A549 (cell line): ENCODE results near the gene ACBD3. TPM values are rescaled to one million over a fixed set of nuclear protein-coding genes. Genes with fewer than 3 reads are reported as not detected.
"Not testable (repeated sequence)": the region's sequence is repeated elsewhere in the genome, so short reads cannot be mapped to it uniquely, and the experiment has no call there.

ENCODE experiments used
- ATAC-seq, 2 experiments: fragments of 200-7000 bp in 1 of 2; fragments of >200 bp in 1 of 2; cut with Nextera tagmentation in 1 of 2; cut with Tn5 transposase in 1 of 2; 3 replicates each; pipeline versions ENCODE4 v1.8.0 to v1.9.1; 2018 to 2020; ENCODE audit warnings: mild to moderate bottlenecking in 1 of 2, moderate library complexity in 1 of 2
- CTCF ChIA-PET: fragments of 300-600 bp; sonication (Branson Sonifier 250); formaldehyde crosslinking; extraction: SDS; loops from one replicate; lab custom pipeline; 2021; ENCODE audit warnings: antibody characterized with exemption, inconsistent platforms; lab: Yijun Ruan, JAX
- POLR2A ChIA-PET: fragments of 350-600 bp; formaldehyde crosslinking; extraction: SDS; loops from one replicate; lab custom pipeline; 2021; ENCODE audit warnings: antibody characterized with exemption, inconsistent platforms; lab: Yijun Ruan, JAX
- DNase-seq, 2 experiments: peaks; one replicate each; pipeline versions ENCODE4 v3.0.0 to v3.0.0-alpha.2; 2011 to 2016; ENCODE audit warnings: low read depth in 1 of 2, low spot score in 1 of 2
- FAIRE-seq: peaks from 2 replicates; lab custom pipeline; 2011; peaks lifted over from hg19 to GRCh38; lab: Jason Lieb, UNC
- H3K27ac ChIP-seq, 2 experiments: fragments of >200 bp; sonication (Bioruptor Twin); formaldehyde crosslinking; 3 replicates each; pipeline ENCODE4 v1.5.1; 2016 to 2017
- H3K4me1 ChIP-seq: fragments of >200 bp; sonication (Bioruptor Twin); formaldehyde crosslinking; 3 replicates; pipeline ENCODE4 v1.6.1; 2016
- H3K4me2 ChIP-seq: fragments of >200 bp; sonication (Bioruptor Twin); formaldehyde crosslinking; 3 replicates; pipeline ENCODE4 v1.6.1; 2016
- H3K4me3 ChIP-seq: fragments of >200 bp; sonication (Bioruptor Twin); formaldehyde crosslinking; 3 replicates; pipeline ENCODE4 v1.5.1; 2016
- H3K9me3 ChIP-seq: fragments of >200 bp; sonication (Bioruptor Twin); formaldehyde crosslinking; 3 replicates; pipeline ENCODE4 v1.6.1; 2016
- BCL3 ChIP-seq: fragments of >200 bp; sonication (Bioruptor Twin); formaldehyde crosslinking; IDR thresholded peaks from 3 replicates; pipeline ENCODE4 v1.6.1; 2016
- CEBPB ChIP-seq, 2 experiments: fragments of >200 bp in 1 of 2; sonication (Bioruptor Twin) in 1 of 2; formaldehyde crosslinking in 1 of 2; IDR thresholded peaks; 2 replicates each; pipeline ENCODE4 v1.6.1; 2012 to 2016
- E2F6 ChIP-seq: IDR thresholded peaks from 2 replicates; pipeline ENCODE4 v1.6.1; 2012; ENCODE audit warnings: low read depth, borderline replicate concordance
- ESRRA ChIP-seq: fragments of 150-350 bp; IDR thresholded peaks from 2 replicates; pipeline ENCODE4 v1.6.1; 2014; ENCODE audit warnings: mild to moderate bottlenecking, low read length, borderline replicate concordance
- HES2 ChIP-seq: fragments of >200 bp; sonication (Bioruptor Twin); formaldehyde crosslinking; IDR thresholded peaks from 2 replicates; pipeline ENCODE4 v1.6.1; 2016
- JUNB ChIP-seq: fragments of >200 bp; sonication (Bioruptor Twin); formaldehyde crosslinking; IDR thresholded peaks from 2 replicates; pipeline ENCODE4 v1.6.1; 2016
- KDM1A ChIP-seq: fragments of 200-600 bp; sonication (generic); IDR thresholded peaks from 2 replicates; pipeline ENCODE4 v1.6.1; 2016; ENCODE audit warnings: low read depth, mild to moderate bottlenecking
- MYC ChIP-seq: IDR thresholded peaks from 2 replicates; pipeline ENCODE4 v1.6.1; 2012; ENCODE audit warnings: mild to moderate bottlenecking, inconsistent platforms, low read length, improper control_type of control experiment, borderline replicate concordance
- NPAS2 ChIP-seq: fragments of 250-450 bp; sonication (Bioruptor Pico); IDR thresholded peaks from 2 replicates; pipeline ENCODE4 v1.8.0; 2022; ENCODE audit warnings: mild to moderate bottlenecking, moderate library complexity, borderline replicate concordance
- RAD21 ChIP-seq, 2 experiments: fragments of >200 bp in 1 of 2; sonication (Bioruptor Twin) in 1 of 2; formaldehyde crosslinking in 1 of 2; IDR thresholded peaks in 1 of 2; conservative IDR thresholded peaks in 1 of 2; 2 replicates in 1 of 2; 3 replicates in 1 of 2; pipeline ENCODE4 v1.6.1; 2012 to 2018; ENCODE audit warnings: inconsistent platforms in 1 of 2
- RARB ChIP-seq: fragments of 250-450 bp; sonication (Bioruptor Pico); IDR thresholded peaks from 2 replicates; pipeline ENCODE4 v1.8.0; 2021; ENCODE audit warnings: mild to moderate bottlenecking, moderate library complexity
- RCOR1 ChIP-seq: fragments of 150-350 bp; IDR thresholded peaks from 2 replicates; pipeline ENCODE4 v1.6.1; 2014; ENCODE audit warnings: antibody characterized with exemption, low read length, low read depth
- RFX5 ChIP-seq: fragments of 450-650 bp; IDR thresholded peaks from 2 replicates; pipeline ENCODE4 v1.7.1; 2014; ENCODE audit warnings: antibody characterized with exemption, mild to moderate bottlenecking, moderate library complexity
- RNF2 ChIP-seq: fragments of 200-600 bp; sonication (generic); IDR thresholded peaks from 2 replicates; pipeline ENCODE4 v1.6.1; 2016; ENCODE audit warnings: low read depth, mild to moderate bottlenecking, antibody characterized with exemption, moderate library complexity, borderline replicate concordance
- SMC3 ChIP-seq: fragments of >200 bp; sonication (Bioruptor Twin); formaldehyde crosslinking; IDR thresholded peaks from 3 replicates; pipeline ENCODE4 v1.6.1; 2018; ENCODE audit warnings: inconsistent platforms
- TFCP2L1 ChIP-seq: fragments of 250-450 bp; sonication (Bioruptor Pico); IDR thresholded peaks from 2 replicates; pipeline ENCODE4 v1.5.0; 2021; ENCODE audit warnings: mild to moderate bottlenecking
- USF2 ChIP-seq: fragments of 450-650 bp; IDR thresholded peaks from 2 replicates; pipeline ENCODE4 v1.6.1; 2014; ENCODE audit warnings: antibody characterized with exemption
- ZC3H11A ChIP-seq: fragments of 450-650 bp; IDR thresholded peaks from 2 replicates; pipeline ENCODE4 v1.6.1; 2014; ENCODE audit warnings: antibody characterized with exemption, mild to moderate bottlenecking
- ZNF302 ChIP-seq: fragments of 250-450 bp; sonication (Bioruptor Pico); IDR thresholded peaks from 2 replicates; pipeline ENCODE4 v1.9.0; 2021; ENCODE audit warnings: inconsistent platforms, mild to moderate bottlenecking, moderate library complexity
- ZSCAN20 ChIP-seq: fragments of 250-450 bp; sonication (Bioruptor Pico); IDR thresholded peaks from 2 replicates; pipeline ENCODE4 v1.8.0; 2022; ENCODE audit warnings: mild to moderate bottlenecking, moderate library complexity
- WGBS: methylation state at CpG from one replicate; pipeline ENCODE4 v1.1.6; 2017; ENCODE audit errors: missing lambda C conversion rate; 5-methylcytosine and 5-hydroxymethylcytosine counted together
- polyA plus RNA-seq, 4 experiments: library from polyadenylated mRNA; depleted of rRNA in 3 of 4; stranded (reverse); fragments of >200 nt; fragmentation: RNase III in 1 of 4; extraction: RNeasy Plus Mini Kit Qiagen cat#74134 plus additional on column Dnase treatment in 1 of 4; gene quantifications; 2 replicates in 3 of 4; 3 replicates in 1 of 4; pipeline ENCODE4 v1.2.3, GENCODE V29; 2011 to 2017

ACBD3 gene
- polyA plus RNA-seq, 2 of the 4 experiments (the other 2 are of a cell fraction) = 29.8 to 52.9 TPM

- TF ChIP-seq TFCP2L1 (CRISPR knock-in tag) = no peak
- TF ChIP-seq ZSCAN20 (CRISPR knock-in tag) = no peak
- TF ChIP-seq RNF2 = no peak
- no peak for TF ChIP-seq HES2
Observed at GRCh38 chr1:226203240-226203639, 16.7 kb upstream of the ACBD3 start (continued).

- not testable (repeated sequence) for H3K27ac ChIP-seq, H3K4me1 ChIP-seq, H3K9me3 ChIP-seq, H3K4me3 ChIP-seq, H3K4me2 ChIP-seq, DNase-seq, ATAC-seq, FAIRE-seq
- 91% methylated on average over 6 of the region's 6 CpGs for WGBS
- ChIA-PET CTCF (interaction anchor here (0.7 to 12.1 kb wide), 5 partner anchors 8 to 804 kb away, joined by 3 to 219 read pairs (median 4); no protein-coding TSS in a partner anchor), POLR2A (interaction anchor here (0.7 kb wide), 1 partner anchor 74 kb away, joined by 4 read pairs; no protein-coding TSS in a partner anchor)
Observed at GRCh38 chr1:226202666-226203065, 16.1 kb upstream of the ACBD3 start.

GRCh38 chr1:226202246-226202645 is 15.7 kb upstream of the ACBD3 start:
- Histone ChIP-seq H3K4me1 (no peaks in the 10 kb centered on the region), H3K4me2 (no peak overlapping the region), H3K27ac (no peak overlapping the region), H3K4me3 (no peak overlapping the region), H3K9me3 (no peaks in the 10 kb centered on the region)
- ChIA-PET POLR2A (interaction anchor here (0.7 kb wide), 1 partner anchor 74 kb away, joined by 4 read pairs; no protein-coding TSS in a partner anchor), CTCF (interaction anchor here (0.7 to 12.1 kb wide), 5 partner anchors 9 to 132 kb away, joined by 3 to 219 read pairs (median 4); no protein-coding TSS in a partner anchor)
- ATAC-seq (no peak), DNase-seq (no peak), FAIRE-seq (no peak)
- 74% methylated on average over 3 of the region's 3 CpGs for WGBS
- TF ChIP-seq CEBPB (IDR thresholded peaks at IDR 0.05) (no peak), ZC3H11A (no peak), NPAS2 (no peak), JUNB (no peak), USF2 (no peak), ESRRA (no peak), RCOR1 (no peak), SMC3 (no peak), RARB (CRISPR knock-in tag) (no peak)

GRCh38 chr1:226201029-226201593 is 14.6 kb upstream of the ACBD3 start:
- CTCF ChIA-PET = interaction anchor here (1.0 to 12.1 kb wide), 7 partner anchors 17 to 136 kb away, joined by 3 to 219 read pairs (median 4); no protein-coding TSS in a partner anchor
- ATAC-seq (peak in 1 of 2 experiments; percentile 41; a peak in 4 of 6 replicates), FAIRE-seq (no peak), DNase-seq (peak in 1 of 2 experiments; percentile 21)
- Histone ChIP-seq H3K4me2 (no peak overlapping the region), H3K27ac (no peak overlapping the region), H3K4me1 (no peaks in the 10 kb centered on the region), H3K4me3 (no peak overlapping the region), H3K9me3 (no peaks in the 10 kb centered on the region)
- POLR2A ChIA-PET = no interaction called here
- peak in 1 of 2 experiments; percentile 42; a peak in 1 of 5 replicates for TF ChIP-seq RAD21 (conservative IDR thresholded peaks at IDR 0.05 in 1 of 2, IDR thresholded peaks at IDR 0.05 in 1 of 2)
- TF ChIP-seq ZNF302 (CRISPR knock-in tag) = no peak
- TF ChIP-seq RFX5 = no peak
- TF ChIP-seq KDM1A = no peak
- TF ChIP-seq MYC = no peak
- no peak for TF ChIP-seq BCL3
- no peak for TF ChIP-seq ZC3H11A
- no peak for TF ChIP-seq E2F6
- TF ChIP-seq CEBPB (IDR thresholded peaks at IDR 0.05) = no peak
- 26% methylated on average over 5 of the region's 5 CpGs for WGBS
